Stromal cell of bone marrow (primary cell): ENCODE data around the gene SLN.

Experiments used
- DNase-seq: peaks from one replicate; pipeline ENCODE4 v3.0.0-alpha.2; 2012; ENCODE audit warnings: low read depth

SLN gene

GRCh38 chr11:107683807-107684206, 28.0 kb downstream of the SLN start:
- DNase-seq: no peak

GRCh38 chr11:107683061-107683460, 28.8 kb downstream of the SLN start:
- no peak for DNase-seq

DNA sequence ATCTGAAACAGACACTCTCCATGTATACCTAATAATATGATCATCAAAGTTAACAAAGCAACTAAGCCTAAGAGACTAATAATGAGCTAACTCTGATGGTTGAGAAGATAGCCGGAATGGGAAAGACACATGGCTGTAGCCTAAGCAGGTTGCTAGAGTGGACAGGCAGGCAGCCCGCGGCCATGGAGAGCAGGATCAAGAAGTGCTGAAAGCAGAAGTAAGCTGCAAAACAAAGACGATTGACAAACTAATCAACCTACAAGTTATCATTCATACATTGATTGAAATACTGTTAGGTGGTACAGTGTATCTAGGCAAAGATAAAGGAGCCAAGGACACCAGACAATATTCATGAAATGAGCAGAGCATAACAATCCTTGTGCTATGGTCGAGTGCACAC, 29.3 kb downstream of the SLN start:
- DNase-seq: no peak

DNA sequence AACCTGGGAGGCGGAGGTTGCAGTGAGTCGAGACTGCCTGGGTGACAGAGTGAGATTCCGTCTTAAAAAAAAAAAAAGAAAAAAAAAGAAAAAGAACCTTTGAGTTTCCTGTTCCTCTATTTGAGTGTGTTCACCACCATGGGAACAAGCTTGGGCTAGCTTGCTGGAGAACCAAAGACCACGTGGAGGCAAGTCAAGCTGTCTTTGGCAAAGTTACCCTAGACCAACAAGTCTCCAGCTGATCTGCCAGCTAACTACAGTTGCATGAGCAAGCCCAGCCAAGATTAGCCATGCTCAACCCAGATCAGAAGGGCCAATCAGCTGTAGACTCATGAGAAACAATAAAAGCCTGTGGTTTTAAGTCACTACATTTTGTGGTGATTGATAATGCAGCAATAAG, 29.7 kb downstream of the SLN start:
- DNase-seq: no peak

- no peak for DNase-seq
Measured at GRCh38 chr11:107679255-107680024, 32.4 kb downstream of the SLN start.

DNA sequence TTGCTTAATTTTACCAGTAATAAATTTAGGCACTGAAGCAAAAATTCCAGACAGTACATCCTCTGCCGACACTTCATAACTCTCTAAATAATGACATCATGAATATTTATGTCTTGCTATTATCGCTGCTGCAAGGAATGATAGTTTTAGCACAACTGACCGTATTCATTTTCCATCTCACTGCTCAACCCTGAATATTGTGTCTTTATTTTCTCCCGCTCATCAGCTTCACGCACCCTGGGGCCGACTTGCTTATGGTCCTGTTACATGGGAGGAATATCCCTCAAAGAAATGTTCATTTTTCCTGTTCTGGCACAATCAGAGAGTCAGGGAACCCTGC, 33.3 kb downstream of the SLN start:
- no peak for DNase-seq

- DNase-seq: no peak
Measured at GRCh38 chr11:107677924-107678631, 33.8 kb downstream of the SLN start.

- no peak for DNase-seq
Measured at GRCh38 chr11:107676336-107677057, 35.4 kb downstream of the SLN start.

DNA sequence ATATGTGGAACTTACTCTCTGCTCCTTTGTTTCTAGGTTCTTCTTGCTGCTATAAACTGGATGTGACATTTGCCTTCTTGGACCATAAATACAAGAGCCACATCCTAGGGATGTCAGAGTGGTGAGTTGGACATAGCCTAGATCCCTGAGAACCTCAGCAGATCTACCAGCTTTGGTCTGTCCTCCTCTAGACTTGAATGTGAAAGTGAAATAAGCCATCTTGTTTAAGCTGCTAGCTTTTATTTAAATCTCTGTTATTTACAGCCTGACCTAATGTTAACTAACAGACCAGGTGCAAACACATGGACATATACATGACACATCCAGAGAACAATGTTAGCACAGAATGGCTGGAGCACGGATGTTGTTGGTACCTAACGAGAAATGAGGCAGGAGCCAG, 36.0 kb downstream of the SLN start:
- no peak for DNase-seq

DNA sequence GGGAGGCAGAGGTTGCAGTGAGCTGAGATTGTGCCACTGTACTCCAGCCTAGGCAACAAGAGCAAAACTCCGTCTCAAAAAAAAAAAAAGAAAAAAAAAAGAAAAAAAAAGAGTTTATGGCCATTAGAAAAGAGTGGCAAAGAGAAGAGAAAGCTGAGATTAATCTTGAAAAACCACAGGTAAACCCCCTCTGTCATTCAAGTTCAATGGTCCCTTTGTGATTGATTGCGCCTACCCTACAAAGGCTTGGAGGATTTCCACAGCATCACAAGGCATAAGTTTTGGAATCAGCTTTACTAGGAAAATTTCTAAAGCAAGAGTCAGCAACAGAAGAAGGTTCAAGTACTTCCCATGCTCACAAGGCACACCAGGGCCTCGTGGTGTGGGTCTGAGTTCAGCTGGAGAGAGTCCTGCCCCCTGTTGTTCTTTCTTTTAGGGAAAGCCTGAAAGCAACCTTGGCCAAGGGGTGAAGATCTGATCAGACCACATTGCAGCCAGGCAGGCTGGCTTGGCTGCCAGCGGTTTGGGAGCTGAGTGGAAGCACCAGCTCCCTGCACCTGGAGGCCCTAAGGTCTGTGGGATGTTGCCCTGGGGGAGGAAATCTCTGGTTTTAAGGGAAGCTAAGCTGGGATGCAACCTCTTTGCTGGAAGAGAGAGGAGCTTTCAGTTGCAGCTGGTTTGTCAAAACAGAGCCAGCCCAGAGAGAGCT, 41.8 kb downstream of the SLN start:
- no peak for DNase-seq

DNA sequence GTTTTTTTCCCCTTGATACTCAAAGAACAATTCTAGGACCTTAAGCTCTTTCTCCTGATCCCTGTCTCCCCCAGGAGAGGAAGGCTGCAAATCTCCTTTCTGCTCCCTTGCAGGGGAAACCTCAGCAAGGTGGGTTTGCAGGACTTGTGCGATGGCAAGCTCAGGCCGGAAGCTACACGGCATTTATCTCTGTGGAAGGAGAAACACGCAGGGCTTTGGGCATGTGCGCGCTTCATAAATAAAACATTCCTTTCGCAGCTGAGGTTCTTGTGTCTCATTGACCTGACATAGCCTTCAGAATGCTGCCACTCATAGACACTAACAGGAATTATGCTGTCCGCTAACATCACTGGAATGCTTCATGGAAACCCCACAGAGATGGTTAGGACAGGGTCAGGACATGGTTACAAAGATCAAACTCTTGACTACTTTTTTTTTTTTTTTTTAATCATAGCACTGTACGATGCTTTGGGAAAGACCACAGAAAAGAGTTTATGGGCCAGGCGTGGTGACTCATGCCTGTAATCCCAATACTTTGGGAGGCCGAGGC, 42.6 kb downstream of the SLN start:
- DNase-seq: no peak

GRCh38 chr11:107666911-107667613, 44.8 kb downstream of the SLN start:
- DNase-seq: no peak

DNA sequence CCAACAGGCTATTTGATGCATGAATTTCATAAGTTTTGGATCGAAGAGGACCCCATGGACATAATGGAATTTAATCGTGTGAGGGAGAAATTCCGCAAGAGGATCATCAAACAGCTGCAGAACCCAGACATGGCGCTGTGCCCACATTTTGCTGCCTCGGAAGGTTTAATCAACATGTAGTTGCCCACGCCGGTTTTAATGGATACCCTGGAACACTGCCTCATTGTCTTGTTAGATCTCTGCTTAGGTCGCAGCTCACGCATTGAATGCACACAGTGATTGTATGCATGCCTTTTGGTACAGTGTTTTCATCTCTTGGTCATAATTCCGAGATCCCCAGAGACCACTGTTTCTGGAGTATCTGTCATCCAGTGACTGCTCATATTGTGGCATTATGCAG, 46.8 kb downstream of the SLN start:
- DNase-seq: no peak

DNA sequence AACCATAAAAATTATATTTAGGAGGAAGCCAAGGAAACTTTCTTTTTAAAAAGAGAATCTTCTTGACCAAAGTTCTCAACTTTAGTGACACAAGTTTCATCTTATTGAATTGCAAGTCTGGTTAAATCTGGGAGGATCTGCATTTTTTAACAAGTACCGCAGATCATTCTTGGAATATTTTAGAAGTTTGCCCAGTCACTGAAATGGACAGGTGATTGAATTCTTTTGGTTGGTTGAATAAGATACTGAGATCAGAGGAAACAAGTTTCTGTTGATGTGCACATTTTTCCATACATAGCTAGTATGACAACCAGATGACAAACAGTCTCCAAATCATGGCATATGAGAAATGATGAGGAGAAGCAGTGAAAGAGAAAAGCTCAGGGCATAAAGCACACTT, 50.2 kb downstream of the SLN start:
- DNase-seq: no peak

- DNase-seq: no peak
Measured at GRCh38 chr11:107660066-107660465, 51.8 kb downstream of the SLN start.

- no peak for DNase-seq
Measured at GRCh38 chr11:107659310-107659709, 52.5 kb downstream of the SLN start.
